HEK293T (cell line): ENCODE measurements around the gene NAP1L4.

Source experiments
- FOXA1 ChIP-seq: fragments of 450-650 bp; IDR thresholded peaks from 2 replicates; pipeline ENCODE4 v1.6.1; 2016; ENCODE audit warnings: mild to moderate bottlenecking
- SP1 ChIP-seq: fragments of 450-650 bp; IDR thresholded peaks from 2 replicates; pipeline ENCODE4 v1.6.1; 2017

DNA sequence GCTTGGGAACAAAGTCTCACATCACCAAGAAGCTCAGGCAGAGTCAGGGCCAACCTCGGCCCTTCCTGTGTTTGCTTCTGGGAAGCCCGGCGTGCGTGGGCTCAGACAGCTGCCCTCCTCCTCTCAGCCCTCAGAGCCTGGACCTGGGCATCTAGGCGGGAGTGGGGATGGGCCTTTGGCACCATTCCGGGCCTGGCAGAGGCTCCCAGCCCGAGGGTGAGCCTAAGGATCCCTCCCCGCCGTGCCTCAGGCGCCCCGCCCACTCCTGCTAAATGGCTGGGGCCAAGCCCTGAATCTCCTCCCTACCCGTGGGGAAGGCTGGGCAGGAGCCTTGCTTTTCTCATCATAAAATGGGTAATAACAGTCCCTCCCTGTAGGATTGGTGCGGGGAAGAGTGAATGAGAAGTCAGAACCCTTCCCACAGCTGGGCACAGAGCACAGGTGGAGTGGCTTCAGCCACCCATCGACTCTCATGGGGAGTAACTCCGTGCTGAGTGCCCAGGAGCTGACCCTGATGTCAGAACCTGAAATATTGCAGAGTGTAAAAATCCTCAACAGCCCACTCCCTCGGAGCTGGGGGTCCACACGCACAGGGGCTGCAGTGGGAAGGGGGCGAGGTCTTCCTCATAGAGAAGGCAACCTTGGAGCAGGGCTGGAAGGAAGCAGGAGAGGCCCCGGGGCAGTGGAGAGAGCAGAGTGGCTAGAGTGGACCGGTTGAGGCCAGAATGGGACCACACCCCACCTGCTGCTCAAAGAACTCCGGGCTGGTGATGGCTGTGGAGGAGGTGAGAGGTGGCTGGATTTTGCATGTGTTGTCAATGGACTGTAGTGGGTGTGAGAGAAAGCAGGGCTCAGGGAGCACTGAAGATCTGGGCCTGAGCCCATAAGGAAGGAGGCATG lies 87.7 kb downstream of the NAP1L4 start:
- no peak for TF ChIP-seq FOXA1
- TF ChIP-seq SP1 = no peak
